Measurements from ENCODE around the gene PSORS1C1.

DNA sequence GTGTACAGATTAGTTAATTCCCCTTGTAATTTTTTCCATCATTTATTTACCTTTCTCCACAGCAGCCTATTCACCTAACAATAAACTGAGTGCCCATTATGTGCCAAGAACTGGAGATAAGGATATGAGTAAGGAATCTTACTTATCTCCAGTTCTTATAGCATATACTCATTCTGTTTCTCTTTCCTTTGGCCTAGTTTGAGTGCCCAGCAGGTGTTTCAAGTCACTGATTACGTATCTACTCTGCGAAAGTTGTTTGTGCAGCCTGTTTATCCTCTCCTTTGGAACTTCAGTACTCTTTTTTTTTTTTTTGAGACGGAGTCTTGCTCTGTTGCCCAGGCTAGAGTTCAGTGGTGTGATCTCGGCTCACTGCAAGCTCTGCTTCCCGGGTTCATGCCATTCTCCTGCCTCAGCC is 73.2 kb downstream of the PSORS1C1 start:
- TF ChIP-seq, protein P1, sequence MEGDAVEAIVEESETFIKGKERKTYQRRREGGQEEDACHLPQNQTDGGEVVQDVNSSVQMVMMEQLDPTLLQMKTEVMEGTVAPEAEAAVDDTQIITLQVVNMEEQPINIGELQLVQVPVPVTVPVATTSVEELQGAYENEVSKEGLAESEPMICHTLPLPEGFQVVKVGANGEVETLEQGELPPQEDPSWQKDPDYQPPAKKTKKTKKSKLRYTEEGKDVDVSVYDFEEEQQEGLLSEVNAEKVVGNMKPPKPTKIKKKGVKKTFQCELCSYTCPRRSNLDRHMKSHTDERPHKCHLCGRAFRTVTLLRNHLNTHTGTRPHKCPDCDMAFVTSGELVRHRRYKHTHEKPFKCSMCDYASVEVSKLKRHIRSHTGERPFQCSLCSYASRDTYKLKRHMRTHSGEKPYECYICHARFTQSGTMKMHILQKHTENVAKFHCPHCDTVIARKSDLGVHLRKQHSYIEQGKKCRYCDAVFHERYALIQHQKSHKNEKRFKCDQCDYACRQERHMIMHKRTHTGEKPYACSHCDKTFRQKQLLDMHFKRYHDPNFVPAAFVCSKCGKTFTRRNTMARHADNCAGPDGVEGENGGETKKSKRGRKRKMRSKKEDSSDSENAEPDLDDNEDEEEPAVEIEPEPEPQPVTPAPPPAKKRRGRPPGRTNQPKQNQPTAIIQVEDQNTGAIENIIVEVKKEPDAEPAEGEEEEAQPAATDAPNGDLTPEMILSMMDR (conservative IDR thresholded peaks at IDR 0.05; ENCODE audit: low read length): no peak
- TF ChIP-seq EZH2phosphoT487 (IDR thresholded peaks at IDR 0.05; ENCODE audit: borderline replicate concordance, low read depth, low read length): no peak

All from OCI-LY7 (cell line).